22Rv1 (cell line): Measurements from ENCODE around the gene GTPBP1.

Experiments
- ZFX ChIP-seq: fragments of 450-650 bp; IDR thresholded peaks from 2 replicates; pipeline ENCODE4 v1.6.1; 2017; ENCODE audit warnings: antibody characterized with exemption, borderline replicate concordance
- TF ChIP-seq, protein P1 (sequence below): fragments of 450-650 bp; IDR thresholded peaks from 2 replicates; pipeline ENCODE4 v1.5.1; 2017; ENCODE audit warnings: mild to moderate bottlenecking

DNA sequence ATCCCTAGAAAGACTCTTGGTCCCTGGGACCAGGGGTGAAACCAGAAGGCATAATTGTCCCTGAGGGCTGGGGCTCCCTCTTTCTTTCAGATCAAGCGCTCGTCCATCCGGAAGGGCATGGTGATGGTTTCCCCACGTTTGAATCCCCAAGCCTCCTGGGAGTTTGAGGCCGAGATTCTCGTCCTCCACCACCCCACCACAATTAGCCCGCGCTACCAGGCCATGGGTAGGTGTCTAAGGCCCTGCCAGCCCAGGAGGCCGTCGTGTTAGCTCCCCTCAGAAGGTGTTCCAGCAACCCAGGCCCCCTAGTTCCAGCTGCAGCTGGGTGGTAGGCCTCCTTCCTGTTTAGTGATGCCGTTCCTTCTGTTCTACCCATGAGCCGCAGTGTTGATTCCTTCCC lies 21.4 kb downstream of the GTPBP1 start:
- TF ChIP-seq, protein P1, sequence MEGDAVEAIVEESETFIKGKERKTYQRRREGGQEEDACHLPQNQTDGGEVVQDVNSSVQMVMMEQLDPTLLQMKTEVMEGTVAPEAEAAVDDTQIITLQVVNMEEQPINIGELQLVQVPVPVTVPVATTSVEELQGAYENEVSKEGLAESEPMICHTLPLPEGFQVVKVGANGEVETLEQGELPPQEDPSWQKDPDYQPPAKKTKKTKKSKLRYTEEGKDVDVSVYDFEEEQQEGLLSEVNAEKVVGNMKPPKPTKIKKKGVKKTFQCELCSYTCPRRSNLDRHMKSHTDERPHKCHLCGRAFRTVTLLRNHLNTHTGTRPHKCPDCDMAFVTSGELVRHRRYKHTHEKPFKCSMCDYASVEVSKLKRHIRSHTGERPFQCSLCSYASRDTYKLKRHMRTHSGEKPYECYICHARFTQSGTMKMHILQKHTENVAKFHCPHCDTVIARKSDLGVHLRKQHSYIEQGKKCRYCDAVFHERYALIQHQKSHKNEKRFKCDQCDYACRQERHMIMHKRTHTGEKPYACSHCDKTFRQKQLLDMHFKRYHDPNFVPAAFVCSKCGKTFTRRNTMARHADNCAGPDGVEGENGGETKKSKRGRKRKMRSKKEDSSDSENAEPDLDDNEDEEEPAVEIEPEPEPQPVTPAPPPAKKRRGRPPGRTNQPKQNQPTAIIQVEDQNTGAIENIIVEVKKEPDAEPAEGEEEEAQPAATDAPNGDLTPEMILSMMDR = no peak
- no peak for TF ChIP-seq ZFX
